ENCODE measurements around the gene GRAMD1B. TPM values are rescaled to one million over a fixed set of nuclear protein-coding genes. Genes with fewer than 3 reads are reported as not detected.
"Not testable (repeated sequence)": the region's sequence is repeated elsewhere in the genome, so short reads cannot be mapped to it uniquely, and the experiment has no call there.

The GRAMD1B gene
- total RNA-seq, 1 donor from 2014 or later: 17.6 TPM

- ATAC-seq; intact Hi-C loops (cut with DNase I); DNase-seq (ENCODE audit: missing footprints): not testable (repeated sequence)
Observed at GRCh38 chr11:123466172-123466571, 36.1 kb downstream of the GRAMD1B start.

GRCh38 chr11:123469089-123469488 is 39.0 kb downstream of the GRAMD1B start:
- ATAC-seq (peak; percentile 84), DNase-seq (ENCODE audit: missing footprints) (no peak)
- intact Hi-C loops (cut with DNase I): no loop called here

GRCh38 chr11:123469586-123469985 is 39.5 kb downstream of the GRAMD1B start:
- no peak for ATAC-seq
- no peak for DNase-seq (ENCODE audit: missing footprints)
- intact Hi-C loops (cut with DNase I): no loop called here

- DNase-seq (ENCODE audit: missing footprints): no peak
- ATAC-seq: no peak
- intact Hi-C loops (cut with DNase I): no loop called here
Observed at GRCh38 chr11:123470842-123471241, 40.8 kb downstream of the GRAMD1B start.

GRCh38 chr11:123472236-123472935 is 42.3 kb downstream of the GRAMD1B start:
- DNase-seq (ENCODE audit: missing footprints): no peak
- intact Hi-C loops (cut with DNase I): no loop called here
- no peak for ATAC-seq

- intact Hi-C loops (cut with DNase I): no loop called here
- DNase-seq (ENCODE audit: missing footprints) (no peak), ATAC-seq (no peak)
Observed at GRCh38 chr11:123473941-123474677, 44.0 kb downstream of the GRAMD1B start.

- ATAC-seq (peak; percentile 22), DNase-seq (ENCODE audit: missing footprints) (no peak)
- intact Hi-C loops (cut with DNase I): loop anchor here (5.0 kb wide), 1 partner anchor 118 kb away; no protein-coding TSS in a partner anchor
Observed at GRCh38 chr11:123474994-123475393, 44.9 kb downstream of the GRAMD1B start.

- intact Hi-C loops (cut with DNase I): loop anchor here (5.0 kb wide), 1 partner anchor 118 kb away; no protein-coding TSS in a partner anchor
- ATAC-seq: no peak
- no peak for DNase-seq (ENCODE audit: missing footprints)
Observed at GRCh38 chr11:123475469-123475868, 45.4 kb downstream of the GRAMD1B start.

- intact Hi-C loops (cut with DNase I): loop anchor here (5.0 kb wide), 1 partner anchor 120 kb away; no protein-coding TSS in a partner anchor
- DNase-seq (ENCODE audit: missing footprints) (no peak), ATAC-seq (no peak)
Observed at GRCh38 chr11:123477205-123477907, 47.3 kb downstream of the GRAMD1B start.

GRCh38 chr11:123478352-123478987 is 48.4 kb downstream of the GRAMD1B start:
- DNase-seq (ENCODE audit: missing footprints) (no peak), ATAC-seq (peak; percentile 64)
- intact Hi-C loops (cut with DNase I): loop anchor here (1.0 to 5.0 kb wide), 4 partner anchors 71 to 368 kb away; no protein-coding TSS in a partner anchor

- ATAC-seq (no peak), DNase-seq (ENCODE audit: missing footprints) (no peak)
- intact Hi-C loops (cut with DNase I): loop anchor here (2.0 to 5.0 kb wide), 3 partner anchors 122 to 368 kb away; no protein-coding TSS in a partner anchor
Observed at GRCh38 chr11:123479048-123479837, 49.2 kb downstream of the GRAMD1B start.

- ATAC-seq (no peak), DNase-seq (ENCODE audit: missing footprints) (no peak)
- intact Hi-C loops (cut with DNase I): no loop called here
Observed at GRCh38 chr11:123480290-123480815, 50.3 kb downstream of the GRAMD1B start.

GRCh38 chr11:123480882-123481281 is 50.8 kb downstream of the GRAMD1B start:
- ATAC-seq: no peak
- intact Hi-C loops (cut with DNase I): no loop called here

GRCh38 chr11:123481640-123482039 is 51.6 kb downstream of the GRAMD1B start:
- DNase-seq (ENCODE audit: missing footprints): no peak
- ATAC-seq: no peak
- intact Hi-C loops (cut with DNase I): no loop called here

More at GRCh38 chr11:123480882-123481281, 50.8 kb downstream of the GRAMD1B start:
- no peak for DNase-seq (ENCODE audit: missing footprints)

- intact Hi-C loops (cut with DNase I): no loop called here
- ATAC-seq: no peak
- DNase-seq (ENCODE audit: missing footprints): no peak
Observed at GRCh38 chr11:123482218-123482617, 52.1 kb downstream of the GRAMD1B start.

GRCh38 chr11:123483058-123483457 is 53.0 kb downstream of the GRAMD1B start:
- intact Hi-C loops (cut with DNase I): no loop called here
- no peak for ATAC-seq
- DNase-seq (ENCODE audit: missing footprints): no peak

GRCh38 chr11:123483466-123483865 is 53.4 kb downstream of the GRAMD1B start:
- no peak for ATAC-seq
- DNase-seq (ENCODE audit: missing footprints): no peak

GRCh38 chr11:123484448-123484847 is 54.4 kb downstream of the GRAMD1B start:
- DNase-seq (ENCODE audit: missing footprints) (no peak), ATAC-seq (no peak)
- intact Hi-C loops (cut with DNase I): no loop called here

More at GRCh38 chr11:123483466-123483865, 53.4 kb downstream of the GRAMD1B start:
- intact Hi-C loops (cut with DNase I): no loop called here

Measured in Right ventricle myocardium inferior (tissue), 1 donor.